Activated CD8-positive, alpha-beta T cell treated with anti-CD3 and anti-CD28 coated beads, Interleukin-2, amount 10 ng/mL, durations not matched to agents 7 days and 5 days (primary cell): ENCODE measurements around the gene EML5. TPM values are rescaled to one million over a fixed set of nuclear protein-coding genes. Genes with fewer than 3 reads are reported as not detected.
A peak's percentile ranks its signal among the peaks of the same experiment; 100 is the strongest.
"Not testable (repeated sequence)": the region's sequence is repeated elsewhere in the genome, so short reads cannot be mapped to it uniquely, and the experiment has no call there.

Source experiments
- ATAC-seq: fragments of 150-1000 bp; cut with Tn5 transposase; one replicate; pipeline ENCODE4 v1.10.0; 2021; ENCODE audit warnings: moderate library complexity
- CTCF ChIA-PET: fragments of 350-600 bp; sonication (Branson Sonifier 250); formaldehyde crosslinking; loops from one replicate; lab custom pipeline; 2021; ENCODE audit warnings: antibody characterized with exemption; lab: Charles Lee
- POLR2A ChIA-PET: fragments of 350-600 bp; sonication (Branson Sonifier 250); formaldehyde crosslinking; loops from one replicate; lab custom pipeline; 2021; ENCODE audit warnings: antibody characterized with exemption; lab: Charles Lee
- DNase-seq: peaks from one replicate; pipeline ENCODE4 v3.0.0-alpha.2; 2020
- H3K27ac Mint-ChIP-seq: one replicate; pipeline ENCODE4 v1.8.0; 2021; ENCODE audit warnings: mild to moderate bottlenecking, mixed read lengths
- H3K27me3 Mint-ChIP-seq: one replicate; pipeline ENCODE4 v1.8.0; 2021; ENCODE audit warnings: low read depth, mixed read lengths
- H3K36me3 Mint-ChIP-seq: one replicate; pipeline ENCODE4 v1.8.0; 2021; ENCODE audit warnings: low read depth, mixed read lengths
- H3K4me1 Mint-ChIP-seq: one replicate; pipeline ENCODE4 v1.8.0; 2021; ENCODE audit warnings: low read depth, mixed read lengths
- H3K4me3 Mint-ChIP-seq: one replicate; pipeline ENCODE4 v1.8.0; 2021; ENCODE audit warnings: mild to moderate bottlenecking, mixed read lengths
- H3K9me3 Mint-ChIP-seq: one replicate; pipeline ENCODE4 v1.8.0; 2022; ENCODE audit warnings: mixed read lengths; ENCODE audit not compliant: insufficient read depth
- total RNA-seq, 2 experiments: library from RNA; stranded (reverse); gene quantifications; one replicate each; pipeline ENCODE4 v1.2.3, GENCODE V29; 2021

The EML5 gene
- total RNA-seq, 2 experiments from 2014 or later: 1.7 to 2.1 TPM

- Mint-ChIP-seq H3K4me1 (peaks cover 11% of the 10 kb centered on the region), H3K36me3 (no peaks in the 10 kb centered on the region), H3K9me3 (no peaks in the 10 kb centered on the region), H3K27me3 (peaks cover 3% of the 10 kb centered on the region), H3K27ac (no peak overlapping the region), H3K4me3 (peak overlapping the region; percentile 84)
- ATAC-seq: no peak
- POLR2A ChIA-PET: interaction anchor here (0.9 kb wide), 1 partner anchor 33 kb away, joined by 4 read pairs; the partner anchor contains the start of gene EML5
- DNase-seq: no peak
- CTCF ChIA-PET: interaction anchor here (0.6 kb wide), 1 partner anchor 159 kb away, joined by 3 read pairs; no protein-coding TSS in a partner anchor
Measured at GRCh38 chr14:88825503-88825902, 32.8 kb upstream of the EML5 start.

DNA sequence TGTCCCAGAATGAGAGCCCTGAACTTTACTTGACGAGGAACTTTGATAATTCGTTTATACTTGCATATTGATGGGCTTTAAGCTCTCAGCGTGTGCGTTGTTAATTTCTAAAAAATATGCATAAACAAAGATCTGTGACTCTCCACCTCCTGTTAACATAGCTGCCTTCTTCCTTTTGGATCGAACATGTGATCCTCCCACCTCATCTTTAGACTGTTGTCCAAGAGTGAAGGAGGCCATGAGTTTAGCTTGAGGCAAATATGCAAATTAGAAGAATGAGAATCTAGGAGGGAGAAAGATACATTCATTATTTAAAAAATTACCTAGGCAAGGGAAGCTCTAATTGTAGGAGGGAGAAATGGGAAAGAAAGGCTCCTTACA is 32.3 kb upstream of the EML5 start:
- peak overlapping the region; percentile 52 for H3K27ac Mint-ChIP-seq
- ATAC-seq: no peak
- H3K9me3 Mint-ChIP-seq: no peaks in the 10 kb centered on the region
- peak overlapping the region; percentile 84 for H3K4me3 Mint-ChIP-seq
- H3K27me3 Mint-ChIP-seq: peaks cover 6% of the 10 kb centered on the region
- H3K4me1 Mint-ChIP-seq: peaks cover 11% of the 10 kb centered on the region
- no peaks in the 10 kb centered on the region for H3K36me3 Mint-ChIP-seq
- ChIA-PET CTCF (interaction anchor here (0.6 to 0.7 kb wide), 2 partner anchors 157 to 158 kb away, joined by 3 read pairs; no protein-coding TSS in a partner anchor), POLR2A (interaction anchor here (0.6 to 0.9 kb wide), 2 partner anchors 33 to 42 kb away, joined by 3 to 4 read pairs; partner anchors contain the start of gene EML5)
- no peak for DNase-seq

GRCh38 chr14:88824314-88825077 is 31.7 kb upstream of the EML5 start, which contains the start of gene TTC8:
Gene TTC8, plus strand, starts transcription at chr14:88824651. Its CDS starts 57 bp downstream, at chr14:88824708.
- DNase-seq (peak; percentile 88), ATAC-seq (peak; percentile 98)
- peaks cover 11% of the 10 kb centered on the region for H3K4me1 Mint-ChIP-seq
- H3K9me3 Mint-ChIP-seq: no peaks in the 10 kb centered on the region
- ChIA-PET CTCF (interaction anchor here (0.6 to 0.7 kb wide), 2 partner anchors 156 to 158 kb away, joined by 3 read pairs; no protein-coding TSS in a partner anchor), POLR2A (interaction anchor here (0.6 to 0.9 kb wide), 3 partner anchors 32 to 43 kb away, joined by 3 to 4 read pairs (median 3); partner anchors contain the start of gene EML5)
- no peaks in the 10 kb centered on the region for H3K36me3 Mint-ChIP-seq
- H3K27me3 Mint-ChIP-seq: peaks cover 12% of the 10 kb centered on the region
- peak within 1 kb of the TSS; percentile 84 for H3K4me3 Mint-ChIP-seq
- peak within 1 kb of the TSS; percentile 97 for H3K27ac Mint-ChIP-seq

- ChIA-PET CTCF (no interaction called here), POLR2A (interaction anchor here (0.6 kb wide), 1 partner anchor 33 kb away, joined by 3 read pairs; no protein-coding TSS in a partner anchor)
- Mint-ChIP-seq H3K36me3 (no peaks in the 10 kb centered on the region), H3K4me1 (peaks cover 11% of the 10 kb centered on the region), H3K9me3 (no peaks in the 10 kb centered on the region), H3K27me3 (peaks cover 16% of the 10 kb centered on the region), H3K4me3 (peak overlapping the region; percentile 84), H3K27ac (peak overlapping the region; percentile 97)
- ATAC-seq (no peak), DNase-seq (no peak)
Measured at GRCh38 chr14:88823968-88824313, 31.2 kb upstream of the EML5 start.

DNA sequence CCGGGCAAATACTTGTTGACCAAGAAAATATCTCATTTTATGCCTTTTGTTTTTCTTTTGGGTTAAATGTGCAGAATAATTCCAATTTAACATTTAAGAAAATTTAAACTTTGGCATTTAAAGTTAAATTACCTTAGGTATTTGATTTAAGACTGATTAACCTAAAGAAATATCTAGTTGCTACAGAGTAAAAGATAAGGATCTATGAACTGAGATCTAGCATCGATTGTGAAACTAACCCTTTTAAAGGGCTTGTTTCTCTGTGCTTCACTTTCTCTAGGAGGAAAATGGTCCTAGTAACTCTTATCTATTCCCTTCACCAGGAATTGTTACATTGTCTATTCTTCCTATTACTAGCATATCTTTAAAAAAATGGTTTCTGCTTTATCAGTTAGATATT is 29.1 kb upstream of the EML5 start:
- CTCF ChIA-PET: no interaction called here
- Mint-ChIP-seq H3K36me3 (no peaks in the 10 kb centered on the region), H3K4me3 (no peak overlapping the region), H3K27me3 (peaks cover 28% of the 10 kb centered on the region), H3K27ac (no peak overlapping the region), H3K9me3 (no peaks in the 10 kb centered on the region), H3K4me1 (peaks cover 11% of the 10 kb centered on the region)
- DNase-seq (no peak), ATAC-seq (no peak)
- POLR2A ChIA-PET: no interaction called here

DNA sequence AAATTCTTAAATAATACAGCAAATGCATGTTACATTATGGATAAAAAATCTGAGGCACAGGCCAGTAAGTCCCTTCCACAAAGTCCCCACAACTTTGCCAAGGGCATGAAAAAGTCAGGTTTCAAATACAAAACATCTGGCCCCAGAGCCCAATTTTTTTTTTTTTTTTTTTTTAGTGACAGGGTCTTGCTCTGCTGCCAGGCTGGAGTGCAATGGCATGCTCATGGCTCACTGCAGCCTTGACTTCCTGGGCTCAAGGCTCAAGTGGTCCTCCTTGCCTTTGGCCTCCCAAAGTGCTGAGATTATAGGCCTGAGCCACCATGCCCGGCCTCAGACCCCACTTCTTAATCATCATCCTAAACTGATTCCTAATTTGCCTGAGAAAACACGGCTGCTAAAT is 28.6 kb upstream of the EML5 start:
- no peak overlapping the region for H3K4me3 Mint-ChIP-seq

GRCh38 chr14:88819674-88820073 is 26.9 kb upstream of the EML5 start:
- DNase-seq, H3K36me3 Mint-ChIP-seq, H3K9me3 Mint-ChIP-seq, H3K27ac Mint-ChIP-seq, ATAC-seq, CTCF ChIA-PET, POLR2A ChIA-PET, H3K4me1 Mint-ChIP-seq, H3K4me3 Mint-ChIP-seq: not testable (repeated sequence)
- H3K27me3 Mint-ChIP-seq: peaks cover 28% of the 10 kb centered on the region

More for the DNA sequence above, 28.6 kb upstream of the EML5 start:
- peaks cover 11% of the 10 kb centered on the region for H3K4me1 Mint-ChIP-seq
- ATAC-seq (no peak), DNase-seq (no peak)
- H3K27me3 Mint-ChIP-seq: peaks cover 28% of the 10 kb centered on the region
- ChIA-PET CTCF (no interaction called here), POLR2A (no interaction called here)
- H3K27ac Mint-ChIP-seq: no peak overlapping the region
- H3K36me3 Mint-ChIP-seq: no peaks in the 10 kb centered on the region
- no peaks in the 10 kb centered on the region for H3K9me3 Mint-ChIP-seq

- no peaks in the 10 kb centered on the region for H3K4me1 Mint-ChIP-seq
- no peaks in the 10 kb centered on the region for H3K9me3 Mint-ChIP-seq
- no peak for ATAC-seq
- H3K27me3 Mint-ChIP-seq: peaks cover 25% of the 10 kb centered on the region
- DNase-seq: no peak
- H3K36me3 Mint-ChIP-seq: no peaks in the 10 kb centered on the region
- no peak overlapping the region for H3K27ac Mint-ChIP-seq
- POLR2A ChIA-PET: no interaction called here
- CTCF ChIA-PET: no interaction called here
- H3K4me3 Mint-ChIP-seq: no peak overlapping the region
Measured at GRCh38 chr14:88818018-88818417, 25.3 kb upstream of the EML5 start.

- no peak overlapping the region for H3K27ac Mint-ChIP-seq
- no peaks in the 10 kb centered on the region for H3K4me1 Mint-ChIP-seq
- no peak for ATAC-seq
- H3K27me3 Mint-ChIP-seq: peaks cover 33% of the 10 kb centered on the region
- ChIA-PET POLR2A (no interaction called here), CTCF (no interaction called here)
- no peaks in the 10 kb centered on the region for H3K9me3 Mint-ChIP-seq
- no peak for DNase-seq
- no peak overlapping the region for H3K4me3 Mint-ChIP-seq
- no peaks in the 10 kb centered on the region for H3K36me3 Mint-ChIP-seq
Measured at GRCh38 chr14:88815980-88816379, 23.2 kb upstream of the EML5 start.

- ChIA-PET CTCF (no interaction called here), POLR2A (no interaction called here)
- Mint-ChIP-seq H3K27me3 (peaks cover 16% of the 10 kb centered on the region), H3K36me3 (no peaks in the 10 kb centered on the region), H3K4me3 (no peak overlapping the region), H3K27ac (no peak overlapping the region), H3K4me1 (no peaks in the 10 kb centered on the region), H3K9me3 (peaks cover 4% of the 10 kb centered on the region)
- ATAC-seq (no peak), DNase-seq (no peak)
Measured at GRCh38 chr14:88808359-88808758, 15.6 kb upstream of the EML5 start.

DNA sequence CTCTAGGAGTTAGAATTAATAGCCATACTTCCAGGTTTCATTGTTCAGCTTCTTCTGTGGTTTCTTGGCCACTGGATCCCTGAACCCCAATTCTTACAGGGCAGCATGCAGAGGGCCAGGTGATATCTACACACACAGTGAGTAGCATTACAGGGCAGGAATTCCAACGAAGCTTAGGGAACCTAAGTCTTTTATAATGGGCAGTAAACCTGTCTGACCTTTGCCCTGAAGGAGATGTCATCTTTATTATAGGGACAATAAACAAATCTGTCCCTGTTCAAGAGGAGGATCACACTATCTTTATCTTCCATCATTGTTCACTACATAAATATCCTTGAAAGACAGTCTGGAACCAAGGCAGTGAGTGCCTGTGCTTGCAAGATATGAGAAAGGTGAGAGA is 11.7 kb upstream of the EML5 start:
- Mint-ChIP-seq H3K9me3 (peaks cover 4% of the 10 kb centered on the region), H3K36me3 (no peaks in the 10 kb centered on the region), H3K27ac (no peak overlapping the region), H3K4me3 (no peak overlapping the region), H3K4me1 (no peaks in the 10 kb centered on the region), H3K27me3 (peaks cover 20% of the 10 kb centered on the region)
- ChIA-PET POLR2A (no interaction called here), CTCF (no interaction called here)
- DNase-seq (no peak), ATAC-seq (no peak)

DNA sequence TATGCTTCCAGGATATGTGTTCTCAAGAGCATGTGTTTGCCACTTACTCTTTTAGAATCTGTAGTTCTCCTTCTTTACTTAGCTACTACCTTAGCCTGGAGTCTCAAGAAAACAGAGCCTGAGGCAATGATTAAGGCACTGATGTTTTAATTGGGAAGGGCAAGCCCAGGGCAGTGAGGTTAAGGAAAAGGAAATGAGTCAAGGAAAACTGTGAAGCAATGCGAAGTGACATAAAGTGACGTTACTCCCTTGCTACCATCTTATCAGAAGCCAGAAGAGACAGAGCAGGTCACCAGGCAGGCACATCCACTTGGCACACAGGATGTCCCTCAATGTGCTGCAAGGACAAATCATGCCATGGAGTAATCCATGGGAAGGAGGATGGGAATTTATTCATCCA is 11.3 kb upstream of the EML5 start:
- CTCF ChIA-PET: no interaction called here

More for the DNA sequence above, 11.3 kb upstream of the EML5 start:
- ATAC-seq (no peak), DNase-seq (no peak)
- POLR2A ChIA-PET: no interaction called here
- H3K36me3 Mint-ChIP-seq: no peaks in the 10 kb centered on the region
- peaks cover 17% of the 10 kb centered on the region for H3K27me3 Mint-ChIP-seq
- H3K4me1 Mint-ChIP-seq: no peaks in the 10 kb centered on the region
- H3K27ac Mint-ChIP-seq: no peak overlapping the region
- H3K4me3 Mint-ChIP-seq: no peak overlapping the region
- H3K9me3 Mint-ChIP-seq: peaks cover 1% of the 10 kb centered on the region
